Stimulated activated CD8-positive, alpha-beta memory T cell treated with anti-CD3 and anti-CD28 coated beads, Interleukin-4, amount 100 ng/mL, for 24 hours (primary cell): Measurements from ENCODE around the gene CHKA.

Source experiments
- DNase-seq: peaks from one replicate; pipeline ENCODE4 v3.0.0-alpha.2; 2020; ENCODE audit warnings: low read depth

The CHKA gene

DNA sequence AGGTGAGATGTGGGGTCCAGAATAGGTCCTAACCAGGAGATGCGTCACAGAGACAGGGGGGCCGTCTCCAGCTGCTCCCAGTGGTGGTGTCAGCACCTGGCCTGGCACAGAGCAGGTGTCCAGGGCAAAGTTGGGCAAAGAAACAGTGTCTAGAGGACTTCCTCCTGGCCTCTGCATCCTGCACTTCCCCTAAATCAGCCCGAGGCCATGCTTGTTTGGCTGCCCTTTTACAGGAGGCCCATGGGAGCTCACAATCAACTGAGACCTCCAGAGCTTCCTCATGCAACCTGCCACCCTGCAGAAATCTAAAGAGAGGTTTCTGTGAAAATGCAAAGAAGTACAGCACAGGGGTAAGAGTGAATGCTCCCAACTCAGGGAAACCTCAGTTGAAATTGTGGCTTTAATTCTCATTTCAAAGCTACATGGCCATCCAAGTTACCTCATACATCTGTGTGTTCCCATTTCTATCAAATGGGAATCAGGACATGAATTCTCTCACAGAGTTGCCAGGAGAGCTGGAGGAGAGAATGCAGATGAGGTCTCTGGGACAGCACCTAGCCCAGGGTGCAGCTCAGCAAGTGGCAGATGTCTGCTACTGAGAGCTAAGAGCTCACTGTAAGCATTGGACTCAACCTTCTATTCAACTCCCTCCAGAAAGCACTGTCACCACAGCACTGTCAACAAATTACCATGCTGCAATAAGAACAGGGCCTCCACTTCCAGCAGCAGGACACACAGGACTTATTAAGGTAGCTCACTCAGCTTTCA, 49.7 kb downstream of the CHKA start:
- DNase-seq, result no peak

DNA sequence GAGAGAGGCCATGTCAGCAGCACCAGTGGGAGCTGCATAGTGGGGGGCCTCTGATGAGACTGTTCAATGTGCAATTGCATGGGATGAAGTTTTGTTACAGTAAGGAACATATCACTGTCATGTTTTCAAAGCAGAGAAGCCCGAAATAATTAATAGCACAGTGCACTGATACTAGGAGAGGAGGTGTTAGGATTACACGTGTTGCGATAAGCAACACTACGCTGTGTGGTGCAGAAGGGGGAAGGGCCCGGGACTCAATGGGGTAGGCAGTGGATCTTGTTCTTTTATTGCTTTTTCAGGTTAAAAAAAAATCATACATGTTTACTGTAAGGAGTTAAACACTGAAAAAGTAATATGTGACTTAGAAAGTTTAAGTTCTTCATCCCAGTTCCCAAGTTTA, 53.2 kb downstream of the CHKA start:
- no peak for DNase-seq

DNA sequence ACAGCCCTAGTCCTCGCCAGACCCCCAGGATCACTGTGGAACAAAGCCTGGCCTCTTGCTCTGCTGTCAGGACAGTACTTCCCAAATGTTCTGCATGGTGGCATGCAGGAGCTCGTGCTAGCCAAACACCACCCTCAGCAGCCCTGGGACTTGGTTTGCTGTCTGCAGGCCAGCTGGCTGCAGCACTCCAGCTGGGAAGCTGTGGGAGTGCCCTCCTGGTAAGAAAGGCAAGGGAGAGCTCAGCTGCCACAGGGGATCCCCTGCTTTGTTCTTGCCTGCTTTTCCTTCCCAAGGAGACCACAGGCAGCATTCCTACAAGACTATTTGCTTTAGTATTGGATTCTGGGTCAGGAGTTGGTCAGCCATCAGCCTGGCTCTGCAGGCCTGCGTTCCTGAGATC, 54.4 kb downstream of the CHKA start:
- DNase-seq, result no peak

DNA sequence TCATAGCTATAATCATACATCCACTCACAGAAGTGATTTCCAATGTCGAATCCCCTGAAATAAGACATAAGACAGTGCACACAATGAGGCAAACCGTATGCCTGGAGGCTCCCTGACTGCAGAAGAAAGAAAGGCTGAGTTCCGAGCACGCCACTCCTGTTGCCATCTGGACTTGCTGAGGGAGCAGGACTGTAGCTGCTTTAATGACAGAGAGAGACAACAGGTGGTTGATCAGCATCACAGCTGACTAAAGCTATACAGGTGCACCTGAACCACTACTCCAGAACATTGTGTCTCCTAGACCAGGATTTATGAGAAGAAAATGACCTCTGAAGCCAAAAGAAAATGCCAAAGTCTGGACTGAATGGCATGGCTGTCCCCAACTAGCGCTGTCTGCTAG, 55.3 kb downstream of the CHKA start:
- DNase-seq, result no peak

DNA sequence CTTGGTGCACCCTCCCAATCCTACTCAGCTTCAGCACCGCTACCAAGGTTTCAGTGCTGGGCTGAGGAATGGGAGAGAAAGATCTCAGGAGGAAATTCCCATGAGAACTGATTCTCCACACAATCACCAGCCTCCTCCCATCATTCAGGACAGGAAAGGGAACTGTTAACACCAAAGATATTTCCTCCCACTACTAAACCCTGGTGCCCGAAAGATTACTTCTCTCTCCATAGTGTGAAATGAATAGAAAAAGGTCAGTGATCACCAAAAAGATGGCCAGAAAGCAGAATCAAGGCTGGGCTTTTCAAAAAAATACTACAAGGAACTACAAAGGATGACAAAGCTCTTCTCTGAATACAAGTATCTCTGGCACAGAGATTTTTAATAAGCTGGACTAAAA, 56.3 kb downstream of the CHKA start:
- DNase-seq, result no peak

DNA sequence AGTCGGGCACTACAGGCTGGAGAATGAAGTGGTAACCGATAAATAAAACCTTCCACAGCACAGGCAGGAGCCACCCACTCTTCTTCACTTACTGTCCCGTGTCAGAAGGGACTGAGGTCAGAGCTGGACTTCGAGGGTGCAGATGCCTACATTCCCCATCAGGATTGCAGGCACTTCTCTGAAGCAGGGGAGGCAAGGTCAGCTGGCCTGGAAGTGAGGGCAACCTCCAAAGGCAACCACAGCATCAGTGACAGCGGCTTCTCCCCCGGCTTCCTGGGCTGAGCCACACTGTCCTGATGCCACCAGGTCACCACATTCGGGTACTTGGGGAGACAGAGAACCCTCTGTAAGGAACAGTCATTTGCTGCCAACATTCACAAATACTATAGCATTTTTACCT, 59.7 kb downstream of the CHKA start:
- DNase-seq, result no peak

DNA sequence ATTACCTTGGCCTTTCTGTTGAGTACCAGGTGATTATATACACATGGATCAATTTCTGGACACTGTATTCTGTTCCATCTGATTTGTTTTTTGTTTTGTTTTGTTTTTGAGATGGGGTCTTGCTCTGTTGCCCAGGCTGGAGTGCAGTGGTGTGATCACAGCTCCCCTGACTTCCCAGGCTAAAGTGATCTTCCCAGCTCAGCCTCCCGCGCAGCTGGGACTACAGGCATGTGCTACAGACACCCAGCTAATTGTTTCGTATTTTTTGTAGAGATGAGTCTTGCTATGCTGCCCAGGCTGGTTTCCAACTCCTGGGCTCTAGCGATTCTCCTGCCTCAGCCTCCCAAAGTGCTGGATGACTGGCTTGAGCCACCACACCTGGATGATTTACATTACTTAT, 63.4 kb downstream of the CHKA start:
- no peak for DNase-seq

DNA sequence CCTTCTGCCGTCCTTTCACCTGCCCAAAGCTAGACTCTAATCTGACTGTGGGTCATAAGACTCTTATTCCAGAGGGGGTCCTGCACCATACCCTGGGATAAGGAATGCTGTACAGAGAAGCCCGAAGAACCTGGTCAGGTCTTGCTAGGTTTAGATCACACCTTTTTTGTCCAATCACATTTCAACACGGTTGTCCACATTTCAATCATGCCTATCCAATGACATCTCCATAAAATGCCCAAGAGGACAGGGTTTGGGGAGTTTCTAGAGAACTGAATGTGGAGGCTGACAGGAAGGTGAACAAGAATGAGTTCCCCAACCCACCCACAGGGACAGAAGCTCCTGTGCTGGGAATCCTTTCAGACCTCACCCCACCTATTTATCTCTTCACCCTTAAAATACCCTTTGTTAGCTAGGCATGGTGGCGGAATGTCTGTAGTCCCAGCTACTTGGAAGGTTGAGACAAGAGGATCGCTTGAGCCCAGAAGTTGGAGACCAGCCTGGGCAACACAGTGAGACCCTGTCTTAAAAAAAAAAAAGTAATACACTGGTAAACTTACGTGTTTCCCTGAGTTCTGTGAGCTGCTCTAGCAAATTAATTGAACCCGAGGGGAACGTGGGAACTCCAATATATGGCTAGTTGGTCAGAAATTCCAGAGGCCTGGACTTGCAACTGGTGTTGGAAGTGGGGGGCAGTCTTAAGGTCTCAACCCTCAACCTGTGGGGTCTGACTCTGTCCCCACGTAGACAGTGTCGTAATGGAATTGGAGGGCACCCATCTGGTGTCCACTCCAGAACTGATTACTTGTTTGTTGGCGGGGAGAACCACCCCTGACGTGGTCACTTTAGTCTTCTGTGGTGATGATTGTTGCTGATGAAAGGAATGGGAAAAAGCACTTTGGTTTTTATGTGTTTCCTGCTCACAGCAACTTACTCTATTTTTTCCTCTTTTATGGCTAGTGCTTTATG, 64.6 kb downstream of the CHKA start:
- no peak for DNase-seq

DNA sequence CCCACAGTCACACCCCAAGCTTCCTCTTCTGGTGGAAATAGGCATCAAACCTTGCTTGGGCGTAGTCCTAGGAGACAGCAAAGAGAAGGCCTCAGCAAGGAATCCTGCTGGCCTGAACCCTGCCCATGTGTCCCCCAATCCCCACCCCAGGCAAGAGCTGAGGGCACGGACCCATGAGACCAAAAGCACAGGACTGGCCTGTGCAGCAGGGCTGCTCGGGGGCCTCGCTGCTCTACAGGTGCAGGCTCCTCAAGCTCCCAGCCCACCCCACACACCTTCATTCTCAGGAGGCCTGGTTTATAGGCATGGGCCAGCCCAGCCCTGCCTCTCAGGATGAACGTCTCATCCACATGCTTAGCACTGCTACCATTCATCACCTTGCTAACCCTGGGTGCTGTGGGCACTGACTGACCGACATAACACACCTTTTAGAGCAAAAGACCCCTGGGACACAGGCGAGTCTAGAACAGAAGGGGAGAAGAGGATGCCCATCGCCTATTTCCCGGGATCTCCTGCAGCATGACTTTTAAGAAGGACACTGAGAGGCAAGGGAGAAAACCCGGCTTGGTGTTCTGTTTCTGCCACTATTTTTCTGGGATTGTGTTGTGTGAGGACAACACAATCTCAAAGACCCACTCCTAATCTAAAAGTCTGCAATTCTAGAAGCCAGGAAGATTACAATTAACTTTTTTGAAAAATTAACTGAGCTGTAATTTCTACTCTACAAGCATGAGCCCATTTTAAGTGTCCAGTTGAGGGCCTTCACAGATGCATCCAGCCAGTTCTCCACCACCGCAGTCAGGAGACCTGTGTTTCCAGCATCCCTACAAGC, 67.0 kb downstream of the CHKA start:
- DNase-seq, result no peak

DNA sequence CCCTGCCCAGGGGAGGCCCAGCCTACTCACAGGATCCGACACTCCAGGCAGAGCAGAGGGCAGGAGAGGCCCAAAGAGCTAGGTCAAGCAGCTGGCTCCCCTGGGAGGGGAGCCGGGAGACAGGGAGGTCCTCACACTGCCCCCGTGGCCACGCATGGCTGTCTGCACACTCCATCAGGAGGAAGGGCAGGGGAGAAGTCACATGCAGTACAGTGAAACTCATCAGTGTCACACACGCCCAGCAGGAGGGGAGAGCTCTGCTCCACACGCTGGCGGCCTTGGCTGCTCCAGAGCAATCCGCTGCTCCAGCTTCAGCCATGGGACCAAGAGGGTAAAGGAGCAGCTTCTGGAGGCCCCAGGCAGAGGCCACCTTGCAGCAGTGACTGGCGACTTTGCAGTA, 68.1 kb downstream of the CHKA start:
- no peak for DNase-seq

DNA sequence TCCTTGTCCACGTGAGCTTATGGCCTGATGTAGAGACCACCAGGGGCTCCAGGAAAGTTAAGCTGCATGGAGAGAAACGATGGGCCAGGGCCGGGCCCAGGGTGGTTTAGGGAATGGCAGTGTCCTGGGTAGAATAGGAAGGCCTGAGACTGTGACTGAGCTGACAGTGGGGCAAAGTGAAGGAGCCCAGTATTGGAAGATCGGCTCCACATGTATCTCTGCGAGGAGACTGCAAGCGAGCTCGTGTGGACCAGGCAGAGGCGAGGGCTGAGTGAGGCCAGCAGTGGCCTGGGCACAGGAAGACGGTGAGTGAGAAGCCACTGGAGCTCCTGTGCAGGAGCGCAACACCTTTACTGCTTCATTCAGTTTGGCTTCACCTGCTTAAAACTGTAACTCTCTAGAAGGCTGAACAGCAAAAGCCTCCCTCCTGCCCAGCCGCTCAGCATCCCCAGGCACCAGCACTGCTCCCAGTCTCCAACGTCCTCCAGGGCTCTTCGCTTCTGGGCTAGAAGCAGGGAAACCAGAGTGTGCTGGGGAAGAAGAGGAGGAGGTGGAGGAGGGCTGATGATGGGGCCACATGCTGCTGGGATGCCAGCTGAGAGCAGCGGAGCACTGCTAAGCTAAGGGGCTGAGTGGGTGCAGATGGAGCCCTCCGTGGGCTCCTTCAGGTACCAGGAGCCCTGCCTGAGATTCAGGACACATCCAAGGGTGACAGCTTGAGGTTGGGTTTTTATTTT, 68.9 kb downstream of the CHKA start:
- DNase-seq, result no peak

DNA sequence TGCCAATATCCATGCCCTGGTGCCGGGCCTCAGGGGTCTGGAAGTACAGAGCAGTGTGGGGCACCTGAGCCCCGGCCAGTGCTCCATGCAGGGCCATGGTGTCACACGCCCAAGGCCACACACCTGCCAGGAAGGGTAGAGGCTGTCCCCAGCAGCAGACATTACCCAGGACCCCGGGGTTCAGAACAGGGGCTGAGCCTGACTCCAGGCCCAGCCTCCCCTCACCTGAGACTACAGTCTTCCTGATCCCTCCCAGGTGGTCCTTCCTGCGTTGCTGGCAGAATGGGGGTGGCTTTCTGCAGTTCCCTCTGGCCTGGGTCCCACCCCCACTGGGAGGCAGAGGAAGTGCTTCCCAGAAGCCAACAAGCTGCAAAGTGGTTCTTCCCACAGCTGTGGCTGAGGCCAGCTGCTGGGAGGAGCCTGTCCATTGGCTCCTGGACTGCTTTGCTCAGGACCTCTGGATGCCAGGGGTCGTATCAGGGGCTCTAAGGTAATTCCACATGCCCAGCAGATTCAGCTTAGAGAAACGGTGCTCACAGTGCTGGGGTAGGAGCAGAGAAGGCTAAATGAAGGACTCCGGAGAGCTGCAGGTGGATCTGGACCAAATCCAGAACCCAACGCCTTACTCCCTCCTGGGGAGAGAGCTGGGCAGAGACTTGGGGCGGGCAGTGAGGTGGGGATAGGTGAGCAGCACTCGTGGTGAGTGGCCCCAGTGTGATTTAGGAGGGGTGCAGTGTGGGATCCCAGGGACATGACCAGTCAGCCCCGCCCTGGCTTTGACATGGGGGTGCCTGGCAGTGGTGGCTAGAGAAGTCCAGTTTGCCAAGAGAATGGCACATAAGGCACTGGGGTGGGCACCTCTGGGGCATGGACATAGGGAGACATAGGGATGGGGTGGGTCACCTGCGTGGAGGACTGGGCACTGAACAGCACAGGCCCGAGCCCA, 69.7 kb downstream of the CHKA start:
- DNase-seq, result no peak

DNA sequence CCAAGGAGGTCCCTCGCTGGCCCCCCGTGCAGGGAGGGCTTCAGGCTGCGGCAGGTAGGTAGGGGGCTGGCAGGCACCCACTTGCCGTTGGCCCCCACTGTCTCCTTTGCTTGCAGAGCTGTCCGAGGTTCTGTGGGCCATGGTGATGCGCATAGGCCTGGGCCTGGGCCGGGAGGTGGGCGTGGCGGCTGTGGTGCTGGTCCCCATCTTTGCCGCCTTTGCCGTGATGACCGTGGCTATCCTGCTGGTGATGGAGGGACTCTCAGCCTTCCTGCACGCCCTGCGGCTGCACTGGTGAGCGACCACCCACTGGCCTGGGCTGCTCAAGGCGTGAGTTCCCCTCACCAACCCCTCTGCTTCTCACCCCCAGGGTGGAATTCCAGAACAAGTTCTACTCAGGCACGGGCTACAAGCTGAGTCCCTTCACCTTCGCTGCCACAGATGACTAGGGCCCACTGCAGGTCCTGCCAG, 70.8 kb downstream of the CHKA start:
- DNase-seq, result no peak

DNA sequence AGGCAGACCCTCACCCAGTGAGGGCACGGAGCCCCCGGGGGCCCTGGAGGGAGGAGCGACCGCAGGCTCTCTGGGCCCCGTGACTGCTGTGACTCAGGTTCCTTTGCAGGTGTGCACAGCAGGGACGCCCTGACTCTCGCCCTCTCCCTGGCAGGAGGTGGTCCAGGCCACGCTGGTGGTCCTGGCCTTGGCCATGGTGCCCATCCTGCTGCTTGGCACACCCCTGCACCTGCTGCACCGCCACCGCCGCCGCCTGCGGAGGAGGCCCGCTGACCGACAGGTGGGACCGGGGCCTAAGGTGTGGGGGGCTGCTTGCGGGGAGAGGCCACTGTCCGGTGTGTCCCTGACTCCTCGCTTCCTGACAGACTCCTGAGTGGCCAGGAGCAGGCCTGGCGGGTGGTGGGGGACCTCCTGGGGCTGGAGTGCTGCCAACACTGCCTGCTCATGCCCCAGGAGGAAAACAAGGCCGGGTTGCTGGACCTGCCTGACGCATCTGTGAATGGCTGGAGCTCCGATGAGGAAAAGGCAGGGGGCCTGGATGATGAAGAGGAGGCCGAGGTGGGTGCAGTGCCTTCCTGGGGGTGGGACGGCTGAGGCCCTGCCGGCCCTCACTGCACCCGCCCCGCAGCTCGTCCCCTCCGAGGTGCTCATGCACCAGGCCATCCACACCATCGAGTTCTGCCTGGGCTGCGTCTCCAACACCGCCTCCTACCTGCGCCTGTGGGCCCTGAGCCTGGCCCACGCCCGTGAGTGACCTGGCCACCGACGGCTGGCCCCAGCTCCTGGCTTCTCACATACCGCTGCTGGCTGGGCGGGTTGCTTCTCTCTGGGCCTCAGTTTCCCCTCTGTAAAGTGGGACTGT, 71.4 kb downstream of the CHKA start:
- no peak for DNase-seq

DNA sequence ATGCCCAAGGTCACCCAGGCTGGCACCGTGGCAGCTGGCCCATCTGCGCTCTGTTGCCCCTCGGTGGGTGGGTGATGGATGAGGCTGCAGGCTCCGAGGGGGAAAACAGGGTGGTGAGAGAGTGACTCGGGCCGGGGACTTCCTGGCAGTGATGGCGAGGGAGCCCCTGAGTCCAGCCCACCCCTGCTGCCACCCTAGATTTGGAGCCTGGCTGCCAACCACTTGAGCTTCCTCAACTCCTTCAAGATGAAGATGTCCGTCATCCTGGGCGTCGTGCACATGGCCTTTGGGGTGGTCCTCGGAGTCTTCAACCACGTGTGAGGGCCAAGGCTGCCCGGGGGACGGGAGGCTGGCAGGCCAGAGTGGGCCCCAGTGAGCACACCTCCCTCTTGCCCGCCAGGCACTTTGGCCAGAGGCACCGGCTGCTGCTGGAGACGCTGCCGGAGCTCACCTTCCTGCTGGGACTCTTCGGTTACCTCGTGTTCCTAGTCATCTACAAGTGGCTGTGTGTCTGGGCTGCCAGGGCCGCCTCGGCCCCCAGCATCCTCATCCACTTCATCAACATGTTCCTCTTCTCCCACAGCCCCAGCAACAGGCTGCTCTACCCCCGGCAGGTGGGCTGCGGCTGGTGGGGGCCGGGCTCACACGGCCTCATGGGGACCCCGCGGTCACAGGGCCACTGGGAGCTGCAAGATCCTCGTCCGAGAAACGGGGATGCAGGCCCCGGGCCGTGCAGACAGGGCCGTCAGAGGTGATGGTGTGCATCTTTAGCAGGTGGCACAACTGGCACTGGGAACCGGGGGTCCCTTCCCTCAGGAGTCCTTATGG, 72.3 kb downstream of the CHKA start:
- DNase-seq, result no peak

DNA sequence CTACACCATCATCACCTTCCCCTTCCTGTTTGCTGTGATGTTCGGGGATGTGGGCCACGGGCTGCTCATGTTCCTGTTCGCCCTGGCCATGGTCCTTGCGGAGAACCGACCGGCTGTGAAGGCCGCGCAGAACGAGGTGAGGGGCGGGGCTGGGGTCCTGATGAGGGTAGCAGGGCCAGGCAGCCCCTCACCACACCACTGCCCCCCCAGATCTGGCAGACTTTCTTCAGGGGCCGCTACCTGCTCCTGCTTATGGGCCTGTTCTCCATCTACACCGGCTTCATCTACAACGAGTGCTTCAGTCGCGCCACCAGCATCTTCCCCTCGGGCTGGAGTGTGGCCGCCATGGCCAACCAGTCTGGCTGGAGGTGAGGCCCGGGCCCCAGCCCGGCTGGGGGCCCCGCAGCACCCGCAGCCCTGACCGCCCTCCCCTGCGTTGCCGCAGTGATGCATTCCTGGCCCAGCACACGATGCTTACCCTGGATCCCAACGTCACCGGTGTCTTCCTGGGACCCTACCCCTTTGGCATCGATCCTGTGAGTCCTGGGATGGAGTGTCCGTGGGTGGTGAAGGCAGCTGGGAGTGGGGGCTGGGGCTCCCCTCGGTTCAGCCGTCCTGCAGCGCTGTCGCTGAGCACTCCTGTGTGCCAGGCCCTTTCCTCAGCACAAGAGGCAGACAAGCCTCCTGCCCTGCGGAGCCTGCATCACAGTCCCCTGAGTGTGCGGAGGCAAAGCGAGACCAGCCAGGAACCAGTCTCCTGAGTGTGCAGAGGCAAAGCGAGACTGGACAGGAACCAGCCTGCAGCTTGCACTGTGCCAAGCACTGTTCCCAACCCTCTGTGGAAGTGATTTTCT, 73.5 kb downstream of the CHKA start:
- no peak for DNase-seq

DNA sequence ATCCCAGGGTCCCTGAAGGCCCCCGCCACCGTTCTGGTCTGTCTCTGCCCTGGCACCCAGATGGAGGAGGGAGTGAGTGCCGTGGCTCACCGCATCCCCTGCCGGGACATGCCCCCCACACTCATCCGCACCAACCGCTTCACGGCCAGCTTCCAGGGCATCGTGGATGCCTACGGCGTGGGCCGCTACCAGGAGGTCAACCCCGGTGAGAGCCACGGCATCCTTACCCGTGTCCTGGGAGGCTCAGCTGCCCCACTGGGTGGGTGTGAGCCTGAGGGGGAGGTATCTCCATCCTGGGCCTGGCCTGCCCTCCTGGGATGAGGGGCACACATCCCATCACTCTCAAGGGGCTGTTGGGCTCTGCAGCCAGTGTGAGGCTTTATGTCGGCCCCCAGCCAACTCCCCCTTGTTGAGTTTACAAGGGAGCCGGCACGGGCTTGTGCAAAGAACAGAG, 76.3 kb downstream of the CHKA start:
- no peak for DNase-seq
